Measurements from ENCODE around the gene CADPS2. TPM values are rescaled to one million over a fixed set of nuclear protein-coding genes. Genes with fewer than 3 reads are reported as not detected.

CADPS2 gene
- total RNA-seq: 54.0 TPM

DNA sequence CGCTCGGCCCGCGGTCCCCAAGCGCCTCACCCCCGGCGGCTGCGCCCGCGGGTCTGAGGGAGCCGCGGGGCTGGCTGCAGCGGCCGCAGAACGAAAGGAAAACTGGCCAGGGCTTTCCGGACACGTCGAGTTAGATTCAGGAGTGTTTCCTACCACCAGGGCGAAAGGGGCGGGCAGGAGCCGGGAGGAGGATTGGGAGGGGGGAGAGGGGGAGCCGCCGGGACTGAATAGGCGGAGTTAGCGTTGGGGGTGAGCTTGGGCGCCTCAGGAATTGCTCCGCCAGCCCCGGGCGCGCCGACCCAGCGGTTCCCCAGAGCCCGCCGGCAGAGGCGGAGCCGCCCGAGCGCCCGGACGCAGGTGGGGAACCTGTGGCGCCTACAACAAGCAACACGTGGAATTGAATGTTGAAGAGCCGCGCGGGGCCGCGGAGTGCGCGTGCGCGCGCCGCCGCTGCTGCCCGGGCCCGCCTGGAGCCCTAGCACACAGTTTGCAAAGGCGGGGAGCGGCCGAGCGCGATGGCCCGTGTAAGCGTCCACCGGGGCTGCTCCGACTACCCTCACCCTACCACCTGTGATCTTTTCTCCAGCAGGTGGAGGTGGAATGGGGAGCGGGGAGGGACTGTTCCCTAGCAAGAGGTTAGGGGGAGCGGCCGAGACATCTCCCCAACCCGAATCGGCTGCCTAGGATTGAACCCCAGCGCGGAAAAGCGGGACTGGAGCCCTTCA lies at the start of gene CADPS2:
Gene CADPS2 (minus strand): TSS at position 104 of the 725 bp plus-strand sequence. CDS start 123 bp downstream, outside the sequence.

DNA sequence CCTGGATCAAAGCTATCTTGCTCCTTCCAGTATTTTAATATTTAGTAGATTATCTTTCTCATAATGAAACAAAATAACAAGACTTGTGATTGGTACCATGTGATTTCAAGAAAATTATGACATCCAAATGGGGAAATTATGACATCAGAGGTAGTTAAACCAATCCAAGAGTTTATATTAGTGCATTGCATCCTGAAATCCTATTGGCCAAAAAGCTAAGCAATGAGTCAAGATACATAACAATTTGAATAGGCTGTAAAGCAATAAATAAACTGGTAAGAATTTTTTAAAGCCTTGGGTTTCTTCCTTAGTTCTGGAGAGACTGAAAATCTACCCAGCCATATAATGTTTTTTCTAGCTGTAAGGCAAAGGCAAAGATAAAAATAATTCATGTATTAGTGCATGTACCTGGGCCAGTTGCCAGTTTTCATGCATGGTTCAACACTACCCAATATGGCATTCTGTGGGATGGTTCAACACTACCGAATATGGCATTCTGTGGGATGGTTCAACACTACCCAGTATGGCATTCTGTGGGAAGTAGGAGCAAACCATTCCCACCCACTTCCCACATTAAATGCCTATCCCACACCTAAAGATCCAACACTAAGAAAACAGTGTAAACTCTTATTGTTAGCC lies 183.3 kb downstream of the CADPS2 start, which contains the start of gene RNF148:
Gene RNF148 (minus strand): TSS at position 51 of the 639 bp plus-strand sequence. CDS start 172 bp downstream, outside the sequence.

DNA sequence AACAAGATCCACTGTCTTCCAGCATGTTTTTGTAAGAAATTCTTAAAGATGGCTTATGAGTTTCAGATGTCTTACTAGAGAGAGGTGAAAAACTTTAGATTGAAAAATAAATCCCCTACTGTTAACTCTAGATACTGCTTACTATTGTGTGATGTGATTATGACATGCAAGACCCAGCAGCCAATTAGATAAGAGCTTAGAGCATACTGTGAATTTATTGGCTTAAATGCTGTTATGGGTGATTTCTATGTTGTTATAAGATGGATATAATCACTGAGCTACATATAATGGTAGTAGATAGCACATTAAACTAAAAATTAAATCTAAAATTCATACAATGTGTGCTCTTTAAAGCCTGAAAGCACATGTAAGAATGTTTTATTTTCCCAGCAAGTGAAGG lies 187.2 kb downstream of the CADPS2 start, which contains the start of gene RNF133:
Gene RNF133 (minus strand): TSS at position 101 of the 400 bp plus-strand sequence. CDS start 199 bp downstream, outside the sequence.

DNA sequence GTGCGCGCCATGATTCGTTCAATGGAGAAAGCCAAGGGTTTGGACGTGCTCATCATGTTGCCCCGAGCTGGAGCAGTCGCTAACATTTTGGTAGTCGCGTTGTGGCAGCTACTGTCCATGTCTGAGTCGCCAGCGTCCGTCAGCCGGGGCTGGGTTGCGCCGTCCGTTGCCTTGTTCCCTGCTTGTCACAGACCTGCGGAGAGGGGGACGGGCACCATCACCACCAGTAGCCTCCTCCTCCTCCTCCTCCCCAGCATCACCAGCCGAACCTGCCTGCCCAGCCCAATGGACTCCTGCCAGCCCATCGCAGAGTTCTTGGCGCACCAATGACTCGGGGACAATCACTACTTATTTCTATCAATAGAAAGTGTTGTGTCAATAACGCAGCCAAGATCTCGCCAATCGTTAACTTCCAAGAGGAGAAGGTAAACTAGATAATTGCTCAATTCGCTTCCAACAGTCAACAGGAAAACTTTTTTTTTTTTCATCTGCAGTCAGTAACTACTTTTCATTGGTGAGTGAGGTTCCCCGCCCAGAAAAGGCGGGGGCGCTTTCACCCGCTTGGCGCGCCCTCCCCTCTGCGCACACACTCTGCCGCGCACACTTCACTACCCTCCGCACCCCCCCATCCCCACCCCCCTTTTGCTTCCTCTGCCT lies 581.8 kb downstream of the CADPS2 start, which contains the start of gene FEZF1:
Gene FEZF1 (minus strand): TSS at position 432 of the 657 bp plus-strand sequence. CDS start 313 bp downstream, at position 119.

Small RNAs within 50 kb of the gene (small RNA-seq; reads per million reads assigned to genes)
- gene AC006463.1 (ENCODE audit: low replicate concordance): not detected

Other genes starting within 250 kb of the CADPS2 start
- gene RNF133, start 187.3 kb downstream of the CADPS2 start, total RNA-seq: 2.6 TPM
- gene RNF148, start 183.5 kb downstream of the CADPS2 start, total RNA-seq: 4.8 TPM
- not detected for gene TAS2R16, start 109.2 kb upstream of the CADPS2 start, total RNA-seq